Measurements from ENCODE around the gene AADAC.
"Not testable (repeated sequence)": the region's sequence is repeated elsewhere in the genome, so short reads cannot be mapped to it uniquely, and the experiment has no call there.

AADAC gene

DNA sequence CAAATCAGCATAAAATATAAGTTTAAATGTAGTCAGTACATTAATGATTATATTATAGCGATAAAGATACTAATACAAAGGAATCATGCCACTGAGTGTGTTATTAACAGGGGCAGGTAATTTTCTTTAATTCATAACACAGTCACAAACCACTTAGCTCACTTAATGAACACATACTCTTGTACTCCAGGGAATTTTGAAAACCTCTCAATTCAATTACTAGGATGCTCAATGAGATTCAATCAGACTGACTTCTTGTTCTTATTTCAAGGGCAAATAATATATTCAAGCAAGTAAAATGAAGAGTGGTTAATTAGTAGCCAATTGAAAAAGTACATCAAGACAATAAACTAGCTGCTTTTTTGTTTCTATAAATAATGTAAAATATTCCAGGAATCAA, 53.8 kb downstream of the AADAC start:
- Histone ChIP-seq H3K9ac (ENCODE audit: low read depth in 1 of 2, low read length in 2 of 2) (no peak overlapping the region), H3K27me3 (ENCODE audit: control insufficient read depth in 1 of 2, insufficient read depth in 2 of 2, low read length in 2 of 2) (no peaks in the 10 kb centered on the region), H3K27ac (ENCODE audit: low read depth, low read length) (no peak overlapping the region), H3K9me3 (ENCODE audit: control insufficient read depth in 1 of 2, low read length in 2 of 2) (no peaks in the 10 kb centered on the region), H3K36me3 (ENCODE audit: control insufficient read depth in 1 of 2, insufficient read depth in 2 of 2, low read length in 2 of 2) (no peaks in the 10 kb centered on the region), H3K4me1 (ENCODE audit: control insufficient read depth in 1 of 2, insufficient read depth in 2 of 2, low read length in 2 of 2) (no peaks in the 10 kb centered on the region), H3K4me3 (ENCODE audit: low read depth in 1 of 2, low read length in 2 of 2) (no peak overlapping the region)

DNA sequence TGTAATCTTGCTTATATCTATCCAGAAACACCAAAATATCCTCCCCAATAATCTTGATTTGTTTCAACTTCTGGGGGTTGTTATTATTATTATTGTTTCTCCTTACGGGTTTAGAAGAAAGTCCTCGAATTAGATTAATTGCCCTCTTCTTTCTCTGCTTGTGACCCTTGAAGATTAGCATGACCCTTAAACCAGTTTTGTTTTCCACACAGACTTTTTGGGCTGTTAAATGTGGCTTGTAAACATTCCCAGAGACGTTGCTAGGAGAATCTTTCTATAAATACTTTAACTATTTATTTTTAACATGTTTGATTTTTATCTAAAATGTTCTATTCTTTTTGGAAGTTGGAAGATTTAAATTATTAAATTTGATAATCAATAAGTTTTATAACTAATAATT, 55.3 kb downstream of the AADAC start:
- Histone ChIP-seq H3K27ac (ENCODE audit: low read depth, low read length) (no peak overlapping the region), H3K9me3 (ENCODE audit: control insufficient read depth in 1 of 2, low read length in 2 of 2) (no peaks in the 10 kb centered on the region), H3K4me3 (ENCODE audit: low read depth in 1 of 2, low read length in 2 of 2) (no peak overlapping the region), H3K9ac (ENCODE audit: low read depth in 1 of 2, low read length in 2 of 2) (no peak overlapping the region), H3K27me3 (ENCODE audit: control insufficient read depth in 1 of 2, insufficient read depth in 2 of 2, low read length in 2 of 2) (no peaks in the 10 kb centered on the region), H3K36me3 (ENCODE audit: control insufficient read depth in 1 of 2, insufficient read depth in 2 of 2, low read length in 2 of 2) (no peaks in the 10 kb centered on the region), H3K4me1 (ENCODE audit: control insufficient read depth in 1 of 2, insufficient read depth in 2 of 2, low read length in 2 of 2) (no peaks in the 10 kb centered on the region)

- Histone ChIP-seq H3K27ac (ENCODE audit: low read depth, low read length) (no peak overlapping the region), H3K27me3 (ENCODE audit: control insufficient read depth in 1 of 2, insufficient read depth in 2 of 2, low read length in 2 of 2) (no peaks in the 10 kb centered on the region), H3K9me3 (ENCODE audit: control insufficient read depth in 1 of 2, low read length in 2 of 2) (no peaks in the 10 kb centered on the region), H3K4me1 (ENCODE audit: control insufficient read depth in 1 of 2, insufficient read depth in 2 of 2, low read length in 2 of 2) (peaks cover 0 to 6% of the 10 kb centered on the region in 2 donors), H3K4me3 (ENCODE audit: low read depth in 1 of 2, low read length in 2 of 2) (no peak overlapping the region), H3K36me3 (ENCODE audit: control insufficient read depth in 1 of 2, insufficient read depth in 2 of 2, low read length in 2 of 2) (no peaks in the 10 kb centered on the region), H3K9ac (ENCODE audit: low read depth in 1 of 2, low read length in 2 of 2) (no peak overlapping the region)
Measured at GRCh38 chr3:151871639-151872468, 57.9 kb downstream of the AADAC start.

DNA sequence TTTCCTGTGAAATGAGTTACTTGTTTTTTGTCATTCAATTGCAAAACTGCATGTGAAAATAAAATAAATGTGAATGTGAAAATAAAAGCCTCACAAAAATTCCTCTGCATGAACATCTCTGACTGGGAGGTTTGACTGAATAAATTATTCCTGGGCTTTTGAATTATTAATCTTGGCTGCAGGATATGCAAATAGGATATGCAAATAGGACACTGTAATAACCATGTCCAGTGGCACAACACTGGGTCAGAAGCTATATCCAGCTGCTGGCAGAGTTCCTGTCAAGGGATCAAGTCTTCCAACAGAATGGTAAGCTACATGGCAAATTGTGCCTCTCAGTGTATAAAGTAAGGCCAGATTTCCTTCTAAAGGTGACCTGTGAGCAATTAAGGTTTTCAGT, 59.5 kb downstream of the AADAC start, which contains the start of gene SUCNR1:
SUCNR1 (plus strand) TSS at position 246 of the 400 bp plus-strand sequence. CDS start 6,250 bp downstream, outside the sequence.
- H3K9me3 ChIP-seq (ENCODE audit: control insufficient read depth in 1 of 2, low read length in 2 of 2) = no peaks in the 10 kb centered on the region
- no peaks in the 10 kb centered on the region for H3K36me3 ChIP-seq (ENCODE audit: control insufficient read depth in 1 of 2, insufficient read depth in 2 of 2, low read length in 2 of 2)
- H3K9ac ChIP-seq (ENCODE audit: low read depth in 1 of 2, low read length in 2 of 2) = no peak within 1 kb of the TSS
- no peaks in the 10 kb centered on the region for H3K27me3 ChIP-seq (ENCODE audit: control insufficient read depth in 1 of 2, insufficient read depth in 2 of 2, low read length in 2 of 2)
- no peak within 1 kb of the TSS for H3K27ac ChIP-seq (ENCODE audit: low read depth, low read length)
- no peak within 1 kb of the TSS for H3K4me3 ChIP-seq (ENCODE audit: low read depth in 1 of 2, low read length in 2 of 2)
- peaks cover 0 to 6% of the 10 kb centered on the region in 2 donors for H3K4me1 ChIP-seq (ENCODE audit: control insufficient read depth in 1 of 2, insufficient read depth in 2 of 2, low read length in 2 of 2)

DNA sequence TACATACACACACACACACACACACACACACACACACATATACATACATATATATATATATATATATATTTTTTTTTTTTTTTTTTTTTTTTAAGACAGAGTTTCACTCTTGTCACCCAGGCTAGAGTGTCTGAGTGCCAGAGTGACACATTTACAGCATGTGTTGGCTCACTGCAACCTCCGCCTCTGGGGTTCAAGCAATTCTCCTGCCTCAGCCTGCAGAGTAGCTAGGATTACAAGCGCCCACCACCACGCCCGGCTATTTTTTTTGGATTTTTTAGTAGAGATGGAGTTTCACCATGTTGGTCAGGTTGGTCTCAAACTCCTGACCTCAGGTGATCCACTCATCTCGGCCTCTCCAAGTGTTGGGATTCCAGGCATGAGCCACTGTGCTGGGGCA, 60.2 kb downstream of the AADAC start:
- H3K4me1 ChIP-seq (ENCODE audit: control insufficient read depth in 1 of 2, insufficient read depth in 2 of 2, low read length in 2 of 2); H3K36me3 ChIP-seq (ENCODE audit: control insufficient read depth in 1 of 2, insufficient read depth in 2 of 2, low read length in 2 of 2); H3K9me3 ChIP-seq (ENCODE audit: control insufficient read depth in 1 of 2, low read length in 2 of 2); H3K27me3 ChIP-seq (ENCODE audit: control insufficient read depth in 1 of 2, insufficient read depth in 2 of 2, low read length in 2 of 2); H3K27ac ChIP-seq (ENCODE audit: low read depth, low read length); H3K9ac ChIP-seq (ENCODE audit: low read depth in 1 of 2, low read length in 2 of 2); H3K4me3 ChIP-seq (ENCODE audit: low read depth in 1 of 2, low read length in 2 of 2): not testable (repeated sequence)

DNA sequence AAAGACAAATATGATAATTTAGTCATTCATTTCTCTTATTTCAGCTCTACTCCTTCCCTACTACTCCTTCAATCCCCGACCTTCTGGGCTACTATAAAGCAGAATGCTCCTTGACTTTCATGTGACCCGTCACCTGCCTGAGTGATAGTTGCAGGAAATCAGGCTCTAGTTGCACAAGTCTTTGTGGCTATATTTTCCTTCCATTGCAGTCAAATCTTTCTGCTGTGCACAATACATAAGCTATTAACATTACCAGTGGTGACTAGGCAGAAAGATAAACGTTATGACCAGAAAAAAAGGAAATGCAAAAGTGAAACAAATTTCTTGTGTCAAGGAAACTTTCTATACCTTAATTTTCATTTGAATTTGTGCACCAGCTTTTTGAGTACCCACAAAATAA, 61.8 kb downstream of the AADAC start:
- Histone ChIP-seq H3K9me3 (ENCODE audit: control insufficient read depth in 1 of 2, low read length in 2 of 2) (no peaks in the 10 kb centered on the region), H3K27ac (ENCODE audit: low read depth, low read length) (no peak overlapping the region), H3K27me3 (ENCODE audit: control insufficient read depth in 1 of 2, insufficient read depth in 2 of 2, low read length in 2 of 2) (no peaks in the 10 kb centered on the region), H3K4me1 (ENCODE audit: control insufficient read depth in 1 of 2, insufficient read depth in 2 of 2, low read length in 2 of 2) (peaks cover 0 to 9% of the 10 kb centered on the region in 2 donors), H3K4me3 (ENCODE audit: low read depth in 1 of 2, low read length in 2 of 2) (peak overlapping the region in 1 of 2 donors; percentile 41), H3K9ac (ENCODE audit: low read depth in 1 of 2, low read length in 2 of 2) (no peak overlapping the region), H3K36me3 (ENCODE audit: control insufficient read depth in 1 of 2, insufficient read depth in 2 of 2, low read length in 2 of 2) (no peaks in the 10 kb centered on the region)

GRCh38 chr3:151877269-151877668, 63.4 kb downstream of the AADAC start:
- H3K4me1 ChIP-seq (ENCODE audit: control insufficient read depth in 1 of 2, insufficient read depth in 2 of 2, low read length in 2 of 2) = peaks cover 0 to 9% of the 10 kb centered on the region in 2 donors
- H3K27me3 ChIP-seq (ENCODE audit: control insufficient read depth in 1 of 2, insufficient read depth in 2 of 2, low read length in 2 of 2) = no peaks in the 10 kb centered on the region
- H3K9me3 ChIP-seq (ENCODE audit: control insufficient read depth in 1 of 2, low read length in 2 of 2) = no peaks in the 10 kb centered on the region
- H3K9ac ChIP-seq (ENCODE audit: low read depth in 1 of 2, low read length in 2 of 2) = no peak overlapping the region
- no peak overlapping the region for H3K4me3 ChIP-seq (ENCODE audit: low read depth in 1 of 2, low read length in 2 of 2)
- H3K36me3 ChIP-seq (ENCODE audit: control insufficient read depth in 1 of 2, insufficient read depth in 2 of 2, low read length in 2 of 2) = no peaks in the 10 kb centered on the region
- H3K27ac ChIP-seq (ENCODE audit: low read depth, low read length) = no peak overlapping the region
